MM.1S (cell line): ENCODE results near the gene MCM6.

Source experiments
- CTCF ChIP-seq: fragments of 300-600 bp; sonication (generic); IDR thresholded peaks from 2 replicates; pipeline ENCODE4 v1.5.1; 2016; ENCODE audit warnings: antibody characterized with exemption, low read length, mixed read lengths
- EZH2 ChIP-seq: fragments of 300-600 bp; sonication (generic); optimal IDR thresholded peaks from 2 replicates; pipeline ENCODE3; 2017; ENCODE audit warnings: low read depth, mild to moderate bottlenecking, antibody characterized with exemption, low read length, mixed read lengths
- EZH2phosphoT487 ChIP-seq: fragments of 300-600 bp; sonication (generic); IDR thresholded peaks from 2 replicates; pipeline ENCODE4 v1.6.1; 2018; ENCODE audit warnings: antibody characterized with exemption, low read length

GRCh38 chr2:135925571-135925970, 49.3 kb upstream of the MCM6 start:
- no peak for TF ChIP-seq CTCF
- no peak for TF ChIP-seq EZH2
- TF ChIP-seq EZH2phosphoT487, result no peak
